Activated CD4-positive, alpha-beta T cell treated with anti-CD3 and anti-CD28 coated beads, Interleukin-2, amount 50 U/mL, for 48 hours (primary cell): ENCODE results near the gene MDM2.
A peak's percentile ranks its signal among the peaks of the same experiment; 100 is the strongest.
"Not testable (repeated sequence)": the region's sequence is repeated elsewhere in the genome, so short reads cannot be mapped to it uniquely, and the experiment has no call there.

ENCODE experiments used
- DNase-seq, 2 experiments: peaks; one replicate each; pipeline ENCODE4 v3.0.0-alpha.2; 2020

MDM2 gene

GRCh38 chr12:68855771-68856170, 47.8 kb downstream of the MDM2 start:
- DNase-seq = no peak

GRCh38 chr12:68856510-68856909, 48.5 kb downstream of the MDM2 start:
- DNase-seq = no peak

- no peak for DNase-seq
These were observed 53.9 kb downstream of the MDM2 start for GRCh38 chr12:68861890-68862289.

- no peak for DNase-seq
These were observed 55.3 kb downstream of the MDM2 start for GRCh38 chr12:68863109-68863770.

GRCh38 chr12:68863886-68864454, 56.0 kb downstream of the MDM2 start:
- DNase-seq = not testable (repeated sequence)

GRCh38 chr12:68864604-68865003, 56.6 kb downstream of the MDM2 start:
- DNase-seq = no peak

GRCh38 chr12:68865399-68866164, 57.6 kb downstream of the MDM2 start:
- no peak for DNase-seq

GRCh38 chr12:68866950-68867349, 59.0 kb downstream of the MDM2 start:
- no peak for DNase-seq

GRCh38 chr12:68867606-68868005, 59.6 kb downstream of the MDM2 start:
- no peak for DNase-seq

- no peak for DNase-seq
These were observed 60.2 kb downstream of the MDM2 start for GRCh38 chr12:68868043-68868790.

- DNase-seq = no peak
These were observed 62.0 kb downstream of the MDM2 start for GRCh38 chr12:68870011-68870410.

- no peak for DNase-seq
These were observed 62.5 kb downstream of the MDM2 start for GRCh38 chr12:68870443-68870842.

GRCh38 chr12:68871396-68871795, 63.4 kb downstream of the MDM2 start:
- no peak for DNase-seq

GRCh38 chr12:68871921-68872320, 63.9 kb downstream of the MDM2 start:
- peak in 1 of 2 experiments; percentile 27 for DNase-seq

- DNase-seq = no peak
These were observed 65.3 kb downstream of the MDM2 start for GRCh38 chr12:68873316-68873715.

GRCh38 chr12:68876461-68876860, 68.5 kb downstream of the MDM2 start:
- no peak for DNase-seq

- DNase-seq = no peak
These were observed 69.6 kb downstream of the MDM2 start for GRCh38 chr12:68877583-68877982.

- no peak for DNase-seq
These were observed 70.3 kb downstream of the MDM2 start for GRCh38 chr12:68878283-68878682.

- DNase-seq = no peak
These were observed 70.9 kb downstream of the MDM2 start for GRCh38 chr12:68878846-68879245.

GRCh38 chr12:68880660-68881325, 72.8 kb downstream of the MDM2 start:
- DNase-seq = no peak

GRCh38 chr12:68882251-68882964, 74.4 kb downstream of the MDM2 start:
- DNase-seq = no peak

- DNase-seq = no peak
These were observed 75.2 kb downstream of the MDM2 start for GRCh38 chr12:68883151-68883550.
